Esophagus squamous epithelium (tissue), 5 donors: Measurements from ENCODE around the gene C1orf167. TPM values are rescaled to one million over a fixed set of nuclear protein-coding genes. Genes with fewer than 3 reads are reported as not detected.

Source experiments
- DNase-seq: peaks from one replicate; lab custom pipeline; 2025; lab: John Stamatoyannopoulos, UW
- H3K27ac ChIP-seq, 4 donors: fragments of 200-600 bp; sonication (generic); one replicate each; pipeline ENCODE4 v1.5.1; 2016 to 2019; ENCODE audit warnings: mild to moderate bottlenecking in 1 of 4
- H3K27me3 ChIP-seq, 4 donors: fragments of 200-600 bp; sonication (generic); 1 replicate in 3 of 4; 2 replicates in 1 of 4; pipeline versions ENCODE4 v1.5.1 to v1.6.0; 2017 to 2021; ENCODE audit warnings: antibody characterized with exemption in 1 of 4
- H3K36me3 ChIP-seq, 3 donors: fragments of 200-600 bp; sonication (generic); one replicate each; pipeline ENCODE4 v1.5.1; 2016 to 2019
- H3K4me1 ChIP-seq, 3 donors: fragments of 200-600 bp; sonication (generic); one replicate each; pipeline ENCODE4 v1.5.1; 2017 to 2019
- H3K4me3 ChIP-seq, 4 donors: fragments of 200-600 bp; sonication (generic); 1 replicate in 3 of 4; 2 replicates in 1 of 4; pipeline ENCODE4 v1.5.1; 2016 to 2019; ENCODE audit warnings: mild to moderate bottlenecking in 2 of 4, moderate library complexity in 1 of 4
- H3K9me3 ChIP-seq, 3 donors: fragments of 200-600 bp; sonication (generic); one replicate each; pipeline ENCODE4 v1.5.1; 2016 to 2019
- CTCF ChIP-seq, 6 experiments: fragments of 450-650 bp in 4 of 6; fragments of 200-600 bp in 2 of 6; sonication (generic) in 2 of 6; IDR thresholded peaks; one replicate each; pipeline ENCODE4 v1.5.1; 2016 to 2019; ENCODE audit warnings: antibody characterized with exemption in 6 of 6, mild to moderate bottlenecking in 4 of 6, moderate library complexity in 4 of 6
- POLR2A ChIP-seq, 4 donors: fragments of 450-650 bp; IDR thresholded peaks; one replicate each; pipeline ENCODE4 v1.6.1; 2017; ENCODE audit warnings: antibody characterized with exemption in 4 of 4, mild to moderate bottlenecking in 4 of 4, moderate library complexity in 3 of 4
- WGBS, 2 donors: methylation state at CpG; one replicate each; pipeline ENCODE4 v1.1.5; 2018; 5-methylcytosine and 5-hydroxymethylcytosine counted together
- intact Hi-C: fragments of 100-400 bp; cut with DNase I; formaldehyde crosslinking; loops from one replicate; pipeline ENCODE4 v1.15.0; 2022
- total RNA-seq, 4 donors: library from RNA; depleted of rRNA; stranded (reverse); fragments of >200 nt; gene quantifications; one replicate each; pipeline ENCODE4 v1.1.0, GENCODE V29; 2016
- donor health status: DM: yes; HTN: yes; CAD: no.

C1orf167 gene
- total RNA-seq, 4 donors from 2014 or later: 0.31 to 2.6 (median 0.76) TPM; not detected in 1

GRCh38 chr1:11741482-11741881 is 20.5 kb upstream of the C1orf167 start:
- Histone ChIP-seq H3K9me3 (no peaks in the 10 kb centered on the region), H3K36me3 (peaks cover 0 to 16% (median 9%) of the 10 kb centered on the region in 3 donors), H3K27me3 (no peaks in the 10 kb centered on the region), H3K27ac (no peak overlapping the region), H3K4me3 (no peak overlapping the region), H3K4me1 (peaks cover 9 to 66% (median 21%) of the 10 kb centered on the region in 3 donors)
- 91 to 93% methylated on average over 4 of the region's 4 CpGs for WGBS, 2 donors
- intact Hi-C loops: no loop called here
- TF ChIP-seq POLR2A (IDR thresholded peaks at IDR 0.05) (no peak), CTCF (IDR thresholded peaks at IDR 0.05) (no peak)
- no peak for DNase-seq

- 83 to 92% methylated on average over 4 of the region's 5 CpGs for WGBS, 2 donors
- intact Hi-C loops: no loop called here
- no peak for TF ChIP-seq POLR2A (IDR thresholded peaks at IDR 0.05)
- TF ChIP-seq CTCF (IDR thresholded peaks at IDR 0.05): peak in 1 of 6 experiments; percentile 4
- no peak for DNase-seq
- H3K9me3 ChIP-seq: no peaks in the 10 kb centered on the region
- H3K4me3 ChIP-seq: no peak overlapping the region
- no peaks in the 10 kb centered on the region for H3K27me3 ChIP-seq
- H3K36me3 ChIP-seq: peaks cover 0 to 22% (median 9%) of the 10 kb centered on the region in 3 donors
- peaks cover 8 to 60% (median 20%) of the 10 kb centered on the region in 3 donors for H3K4me1 ChIP-seq
- H3K27ac ChIP-seq: no peak overlapping the region
Observed at GRCh38 chr1:11741919-11742558, 20.0 kb upstream of the C1orf167 start.

GRCh38 chr1:11744287-11744686 is 17.7 kb upstream of the C1orf167 start:
- H3K27ac ChIP-seq: no peak overlapping the region
- no peaks in the 10 kb centered on the region for H3K9me3 ChIP-seq
- H3K4me3 ChIP-seq: no peak overlapping the region
- TF ChIP-seq POLR2A (IDR thresholded peaks at IDR 0.05) (no peak), CTCF (IDR thresholded peaks at IDR 0.05) (no peak)
- peaks cover 0 to 44% (median 9%) of the 10 kb centered on the region in 3 donors for H3K36me3 ChIP-seq
- 87 to 88% methylated on average over 7 to 9 of the region's 9 CpGs for WGBS, 2 donors
- H3K27me3 ChIP-seq: no peaks in the 10 kb centered on the region
- H3K4me1 ChIP-seq: peaks cover 0 to 47% (median 6%) of the 10 kb centered on the region in 3 donors
- intact Hi-C loops: no loop called here
- DNase-seq: no peak

- intact Hi-C loops: no loop called here
- Histone ChIP-seq H3K4me1 (peaks cover 0 to 29% (median 0%) of the 10 kb centered on the region in 3 donors), H3K4me3 (no peak overlapping the region), H3K27me3 (no peaks in the 10 kb centered on the region), H3K36me3 (peaks cover 0 to 62% (median 20%) of the 10 kb centered on the region in 3 donors), H3K27ac (no peak overlapping the region), H3K9me3 (no peaks in the 10 kb centered on the region)
- no peak for TF ChIP-seq CTCF (IDR thresholded peaks at IDR 0.05)
- TF ChIP-seq POLR2A (IDR thresholded peaks at IDR 0.05): no peak
- DNase-seq: no peak
- 47 to 73% methylated on average over 3 to 6 of the region's 6 CpGs for WGBS, 2 donors
Observed at GRCh38 chr1:11746092-11746491, 15.9 kb upstream of the C1orf167 start.

GRCh38 chr1:11746795-11747487 is 15.1 kb upstream of the C1orf167 start:
- WGBS, 2 donors: 86 to 89% methylated on average over 6 to 7 of the region's 20 CpGs
- no peak for DNase-seq
- H3K36me3 ChIP-seq: peaks cover 0 to 66% (median 20%) of the 10 kb centered on the region in 3 donors
- intact Hi-C loops: no loop called here
- no peaks in the 10 kb centered on the region for H3K27me3 ChIP-seq
- no peaks in the 10 kb centered on the region for H3K9me3 ChIP-seq
- no peak overlapping the region for H3K27ac ChIP-seq
- TF ChIP-seq POLR2A (IDR thresholded peaks at IDR 0.05) (no peak), CTCF (IDR thresholded peaks at IDR 0.05) (no peak)
- H3K4me1 ChIP-seq: peaks cover 0 to 21% (median 0%) of the 10 kb centered on the region in 3 donors
- no peak overlapping the region for H3K4me3 ChIP-seq
